ENCODE data around the gene HRAS. TPM values are rescaled to one million over a fixed set of nuclear protein-coding genes. Genes with fewer than 3 reads are reported as not detected.
A peak's percentile ranks its signal among the peaks of the same experiment; 100 is the strongest.

The HRAS gene
- total and polyA plus RNA-seq, 2 donors (not counting 1 experiment from before 2014, with no cell fraction given): 63.5 to 86.0 TPM

DNA sequence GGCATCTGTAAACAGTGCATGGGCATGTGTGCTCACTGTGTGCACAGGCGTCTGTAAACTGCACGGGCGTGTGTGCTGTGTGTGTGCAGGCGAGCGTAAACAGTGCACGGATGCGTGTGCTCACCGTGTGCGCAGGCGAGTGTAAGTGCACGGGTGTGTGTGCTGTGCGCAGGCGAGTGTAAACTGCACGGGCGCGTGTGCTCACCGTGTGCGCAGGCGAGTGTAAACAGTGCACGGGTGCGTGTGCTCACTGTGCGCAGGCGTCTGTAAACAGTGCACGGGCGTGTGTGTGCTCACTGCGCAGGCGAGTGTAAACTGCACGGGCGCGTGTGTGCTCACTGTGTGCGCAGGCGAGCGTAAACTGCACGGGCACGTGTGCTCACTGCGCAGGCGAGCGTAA is 50.8 kb downstream of the HRAS start:
- no peak overlapping the region for H3K9ac ChIP-seq (ENCODE audit: low read length)
- Mint-ChIP-seq H3K9me3 (ENCODE audit: insufficient read depth) (no peaks in the 10 kb centered on the region), H3K27me3 (no peaks in the 10 kb centered on the region), H3K27ac (no peak overlapping the region), H3K4me3 (no peak overlapping the region), H3K4me1 (no peaks in the 10 kb centered on the region)
- no peak for DNase-seq
- H3K4me1 ChIP-seq (ENCODE audit: control insufficient read depth in 2 of 2, insufficient read depth in 2 of 2, low read length in 2 of 2): no peaks in the 10 kb centered on the region
- H3K79me2 ChIP-seq (ENCODE audit: control insufficient read depth, insufficient read depth, low read length): no peaks in the 10 kb centered on the region
- no peak overlapping the region for H2AFZ ChIP-seq (ENCODE audit: insufficient read depth, low read depth, low read length, poor library complexity, severe bottlenecking)
- TF ChIP-seq, protein P1, sequence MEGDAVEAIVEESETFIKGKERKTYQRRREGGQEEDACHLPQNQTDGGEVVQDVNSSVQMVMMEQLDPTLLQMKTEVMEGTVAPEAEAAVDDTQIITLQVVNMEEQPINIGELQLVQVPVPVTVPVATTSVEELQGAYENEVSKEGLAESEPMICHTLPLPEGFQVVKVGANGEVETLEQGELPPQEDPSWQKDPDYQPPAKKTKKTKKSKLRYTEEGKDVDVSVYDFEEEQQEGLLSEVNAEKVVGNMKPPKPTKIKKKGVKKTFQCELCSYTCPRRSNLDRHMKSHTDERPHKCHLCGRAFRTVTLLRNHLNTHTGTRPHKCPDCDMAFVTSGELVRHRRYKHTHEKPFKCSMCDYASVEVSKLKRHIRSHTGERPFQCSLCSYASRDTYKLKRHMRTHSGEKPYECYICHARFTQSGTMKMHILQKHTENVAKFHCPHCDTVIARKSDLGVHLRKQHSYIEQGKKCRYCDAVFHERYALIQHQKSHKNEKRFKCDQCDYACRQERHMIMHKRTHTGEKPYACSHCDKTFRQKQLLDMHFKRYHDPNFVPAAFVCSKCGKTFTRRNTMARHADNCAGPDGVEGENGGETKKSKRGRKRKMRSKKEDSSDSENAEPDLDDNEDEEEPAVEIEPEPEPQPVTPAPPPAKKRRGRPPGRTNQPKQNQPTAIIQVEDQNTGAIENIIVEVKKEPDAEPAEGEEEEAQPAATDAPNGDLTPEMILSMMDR (IDR thresholded peaks at IDR 0.05): no peak
- no peak for TF ChIP-seq EZH2 (IDR thresholded peaks at IDR 0.05; ENCODE audit: borderline replicate concordance, insufficient read depth, low read depth, low read length, poor library complexity, severe bottlenecking)
- ChIA-PET CTCF (no interaction called here), POLR2A (no interaction called here)
- no peaks in the 10 kb centered on the region for H4K20me1 ChIP-seq (ENCODE audit: control insufficient read depth, insufficient read depth, low read length, poor library complexity, severe bottlenecking)
- peaks cover 0 to 3% (median 0%) of the 10 kb centered on the region in 3 donors for H3K9me3 ChIP-seq (ENCODE audit: control extremely low read depth in 1 of 3, control insufficient read depth in 2 of 3, insufficient read depth in 1 of 3, low read length in 2 of 3)
- intact Hi-C loops (cut with micrococcal nuclease): no loop called here
- no peak overlapping the region for H3K27ac ChIP-seq (ENCODE audit: low read length in 2 of 2)
- no peak for ATAC-seq (ENCODE audit: low read depth)
- H3K36me3 ChIP-seq (replicated peaks in 1 of 2; ENCODE audit: control extremely low read depth in 1 of 2, control insufficient read depth in 1 of 2, extremely low read depth in 1 of 2, insufficient read depth in 2 of 2, low read length in 1 of 2): no peaks in the 10 kb centered on the region
- H3K27me3 ChIP-seq (replicated peaks in 1 of 4; ENCODE audit: control extremely low read depth in 1 of 4, control insufficient read depth in 3 of 4, insufficient read depth in 4 of 4, low read length in 3 of 4): no peaks in the 10 kb centered on the region
- no peak overlapping the region for H3K4me3 ChIP-seq (ENCODE audit: control extremely low read depth in 1 of 5, extremely low read depth in 1 of 5, insufficient read depth in 1 of 5, low read depth in 2 of 5, low read length in 4 of 5)
- H3K4me2 ChIP-seq (replicated peaks; ENCODE audit: low read depth, low read length, poor library complexity, severe bottlenecking): no peak overlapping the region
- 98% methylated on average over 38 of the region's 38 CpGs for WGBS (ENCODE audit: insufficient coverage)

Small RNA genes within 50 kb of the gene (small RNA-seq; reads per million reads assigned to genes)
- gene MIR210 (ENCODE audit: insufficient read length, low read depth, low replicate concordance): 6.3 reads per million, percentile 75 among the genes with 10 or more reads in this experiment

Other genes starting within 250 kb of the HRAS start
- 159 and 169 TPM in 2 replicates for gene PGGHG, start 246.4 kb downstream of the HRAS start, total RNA-seq
- gene PGGHG, start 246.4 kb downstream of the HRAS start, polyA plus RNA-seq: 152 and 264 TPM in 2 replicates
- gene IFITM5, start 236.1 kb downstream of the HRAS start, total RNA-seq: not detected in 2 replicates
- not detected in 2 replicates for gene IFITM5, start 236.1 kb downstream of the HRAS start, polyA plus RNA-seq
- gene IFITM2, start 227.8 kb downstream of the HRAS start, total RNA-seq: 72.1 and 76.1 TPM in 2 replicates
- gene IFITM2, start 227.8 kb downstream of the HRAS start, polyA plus RNA-seq: 207 and 451 TPM in 2 replicates
- gene IFITM1, start 221.5 kb downstream of the HRAS start, total RNA-seq: 19.5 and 19.7 TPM in 2 replicates
- gene IFITM1, start 221.5 kb downstream of the HRAS start, polyA plus RNA-seq: 70.6 and 83.7 TPM in 2 replicates
- gene IFITM3, start 214.7 kb downstream of the HRAS start, total RNA-seq: 9.8 and 16.5 TPM in 2 replicates
- gene IFITM3, start 214.7 kb downstream of the HRAS start, polyA plus RNA-seq: 1.6 and 5.2 TPM in 2 replicates
- not detected in 2 replicates for gene B4GALNT4, start 166.1 kb downstream of the HRAS start, total RNA-seq
- 0.07 TPM in 1 of 2 replicates, not detected in the other for gene B4GALNT4, start 166.1 kb downstream of the HRAS start, polyA plus RNA-seq
- 0.39 TPM in 1 of 2 replicates, not detected in the other for gene PKP3, start 141.4 kb downstream of the HRAS start, total RNA-seq
- gene PKP3, start 141.4 kb downstream of the HRAS start, polyA plus RNA-seq: 0.16 and 0.78 TPM in 2 replicates
- 66.6 and 73.8 TPM in 2 replicates for gene SIGIRR, start 120.6 kb downstream of the HRAS start, total RNA-seq
- 92.1 and 145 TPM in 2 replicates for gene SIGIRR, start 120.6 kb downstream of the HRAS start, polyA plus RNA-seq
- 62.0 and 63.9 TPM in 2 replicates for gene ANO9, start 93.6 kb downstream of the HRAS start, total RNA-seq
- gene ANO9, start 93.6 kb downstream of the HRAS start, polyA plus RNA-seq: 94.1 and 107 TPM in 2 replicates
- gene PTDSS2, start 85.3 kb downstream of the HRAS start, total RNA-seq: 29.0 and 35.5 TPM in 2 replicates
- gene PTDSS2, start 85.3 kb downstream of the HRAS start, polyA plus RNA-seq: 15.4 and 22.1 TPM in 2 replicates
- gene RNH1, start 28.3 kb downstream of the HRAS start, total RNA-seq: 76.2 and 81.0 TPM in 2 replicates
- gene RNH1, start 28.3 kb downstream of the HRAS start, polyA plus RNA-seq: 156 and 159 TPM in 2 replicates
- gene LRRC56, start 2.0 kb upstream of the HRAS start, total RNA-seq: 15.8 and 16.6 TPM in 2 replicates
- 6.6 and 11.8 TPM in 2 replicates for gene LRRC56, start 2.0 kb upstream of the HRAS start, polyA plus RNA-seq
- 19.7 and 21.4 TPM in 2 replicates for gene LMNTD2, start 25.2 kb upstream of the HRAS start, total RNA-seq
- gene LMNTD2, start 25.2 kb upstream of the HRAS start, polyA plus RNA-seq: 29.6 and 34.9 TPM in 2 replicates
- 24.7 and 29.8 TPM in 2 replicates for gene RASSF7, start 25.4 kb upstream of the HRAS start, total RNA-seq
- 59.0 and 89.3 TPM in 2 replicates for gene RASSF7, start 25.4 kb upstream of the HRAS start, polyA plus RNA-seq
- gene PHRF1, start 40.9 kb upstream of the HRAS start, total RNA-seq: 57.9 and 63.5 TPM in 2 replicates
- gene PHRF1, start 40.9 kb upstream of the HRAS start, polyA plus RNA-seq: 21.2 and 22.3 TPM in 2 replicates
- 136 and 147 TPM in 2 replicates for gene IRF7, start 80.4 kb upstream of the HRAS start, total RNA-seq
- gene IRF7, start 80.4 kb upstream of the HRAS start, polyA plus RNA-seq: 170 and 184 TPM in 2 replicates
- gene CDHR5, start 89.4 kb upstream of the HRAS start, total RNA-seq: not detected in 2 replicates
- gene CDHR5, start 89.4 kb upstream of the HRAS start, polyA plus RNA-seq: 0.04 and 0.09 TPM in 2 replicates
- gene SCT, start 91.6 kb upstream of the HRAS start, total RNA-seq: not detected in 2 replicates
- gene SCT, start 91.6 kb upstream of the HRAS start, polyA plus RNA-seq: not detected in 2 replicates
- 1.3 TPM in 1 of 2 replicates, not detected in the other for gene DRD4, start 101.7 kb upstream of the HRAS start, total RNA-seq
- 0.17 TPM in 1 of 2 replicates, not detected in the other for gene DRD4, start 101.7 kb upstream of the HRAS start, polyA plus RNA-seq
- gene DEAF1, start 159.6 kb upstream of the HRAS start, total RNA-seq: 53.6 and 58.6 TPM in 2 replicates
- gene DEAF1, start 159.6 kb upstream of the HRAS start, polyA plus RNA-seq: 31.8 and 32.7 TPM in 2 replicates
- 77.8 and 84.1 TPM in 2 replicates for gene TMEM80, start 160.2 kb upstream of the HRAS start, total RNA-seq
- 56.9 and 72.5 TPM in 2 replicates for gene TMEM80, start 160.2 kb upstream of the HRAS start, polyA plus RNA-seq
- gene EPS8L2, start 170.7 kb upstream of the HRAS start, total RNA-seq: 12.7 and 13.9 TPM in 2 replicates
- gene EPS8L2, start 170.7 kb upstream of the HRAS start, polyA plus RNA-seq: 11.9 and 22.7 TPM in 2 replicates
- 105 and 116 TPM in 2 replicates for gene TALDO1, start 211.9 kb upstream of the HRAS start, total RNA-seq
- 71.0 and 82.4 TPM in 2 replicates for gene TALDO1, start 211.9 kb upstream of the HRAS start, polyA plus RNA-seq
- 70.0 and 80.0 TPM in 2 replicates for gene GATD1, start 241.9 kb upstream of the HRAS start, total RNA-seq
- 37.4 and 62.4 TPM in 2 replicates for gene GATD1, start 241.9 kb upstream of the HRAS start, polyA plus RNA-seq

Measured in B cell (primary cell).